T-helper 1 cell treated with Interleukin-12 subunit alpha and Interleukin-12 subunit beta and Interleukin-4 antibody, amounts not matched to agents 30 μg/mL and 1 μg/mL, for 36 hours (primary cell): Measurements from ENCODE around the gene CD34.

Source experiments
- H3K27ac Mint-ChIP-seq: one replicate; pipeline ENCODE4 v1.8.0; 2021; ENCODE audit warnings: mild to moderate bottlenecking, mixed read lengths
- H3K27me3 Mint-ChIP-seq: one replicate; pipeline ENCODE4 v1.8.0; 2021; ENCODE audit warnings: low read depth, mixed read lengths
- H3K36me3 Mint-ChIP-seq: one replicate; pipeline ENCODE4 v1.8.0; 2021; ENCODE audit warnings: low read depth, mixed read lengths
- H3K4me1 Mint-ChIP-seq: one replicate; pipeline ENCODE4 v1.8.0; 2021; ENCODE audit warnings: low read depth, mixed read lengths
- H3K4me3 Mint-ChIP-seq: one replicate; pipeline ENCODE4 v1.8.0; 2021; ENCODE audit warnings: mild to moderate bottlenecking, moderate library complexity, mixed read lengths
- H3K9me3 Mint-ChIP-seq: one replicate; pipeline ENCODE4 v1.8.0; 2021; ENCODE audit warnings: mixed read lengths

Gene CD34

GRCh38 chr1:207852576-207853371 is 58.2 kb downstream of the CD34 start:
- Mint-ChIP-seq H3K36me3 (peaks cover 47% of the 10 kb centered on the region), H3K4me3 (peak overlapping the region; percentile 27), H3K9me3 (no peaks in the 10 kb centered on the region), H3K27ac (peak overlapping the region; percentile 55), H3K27me3 (no peaks in the 10 kb centered on the region), H3K4me1 (peaks cover 70% of the 10 kb centered on the region)

- H3K36me3 Mint-ChIP-seq = peaks cover 45% of the 10 kb centered on the region
- no peak overlapping the region for H3K4me3 Mint-ChIP-seq
- H3K4me1 Mint-ChIP-seq = peaks cover 64% of the 10 kb centered on the region
- H3K27me3 Mint-ChIP-seq = no peaks in the 10 kb centered on the region
- no peak overlapping the region for H3K27ac Mint-ChIP-seq
- H3K9me3 Mint-ChIP-seq = no peaks in the 10 kb centered on the region
These were observed 59.2 kb downstream of the CD34 start for GRCh38 chr1:207851696-207852095.

- H3K4me3 Mint-ChIP-seq = no peak overlapping the region
- H3K4me1 Mint-ChIP-seq = peaks cover 55% of the 10 kb centered on the region
- no peaks in the 10 kb centered on the region for H3K9me3 Mint-ChIP-seq
- H3K27me3 Mint-ChIP-seq = no peaks in the 10 kb centered on the region
- peaks cover 38% of the 10 kb centered on the region for H3K36me3 Mint-ChIP-seq
- peak overlapping the region; percentile 10 for H3K27ac Mint-ChIP-seq
These were observed 60.1 kb downstream of the CD34 start for GRCh38 chr1:207850621-207851407.

- Mint-ChIP-seq H3K4me1 (peaks cover 58% of the 10 kb centered on the region), H3K9me3 (no peaks in the 10 kb centered on the region), H3K27ac (peak overlapping the region; percentile 41), H3K4me3 (no peak overlapping the region), H3K27me3 (no peaks in the 10 kb centered on the region), H3K36me3 (peaks cover 41% of the 10 kb centered on the region)
These were observed 61.3 kb downstream of the CD34 start for GRCh38 chr1:207849646-207850045.

- Mint-ChIP-seq H3K9me3 (no peaks in the 10 kb centered on the region), H3K4me3 (peak overlapping the region; percentile 45), H3K27ac (peak overlapping the region; percentile 41), H3K27me3 (no peaks in the 10 kb centered on the region), H3K36me3 (peaks cover 43% of the 10 kb centered on the region), H3K4me1 (peaks cover 58% of the 10 kb centered on the region)
These were observed 61.9 kb downstream of the CD34 start for GRCh38 chr1:207849016-207849415.

GRCh38 chr1:207848234-207848633 is 62.7 kb downstream of the CD34 start:
- peaks cover 52% of the 10 kb centered on the region for H3K4me1 Mint-ChIP-seq
- peak overlapping the region; percentile 73 for H3K4me3 Mint-ChIP-seq
- peak overlapping the region; percentile 84 for H3K27ac Mint-ChIP-seq
- peaks cover 43% of the 10 kb centered on the region for H3K36me3 Mint-ChIP-seq
- H3K27me3 Mint-ChIP-seq = no peaks in the 10 kb centered on the region
- H3K9me3 Mint-ChIP-seq = no peaks in the 10 kb centered on the region

- Mint-ChIP-seq H3K36me3 (peaks cover 35% of the 10 kb centered on the region), H3K27me3 (no peaks in the 10 kb centered on the region), H3K4me1 (peaks cover 46% of the 10 kb centered on the region), H3K9me3 (no peaks in the 10 kb centered on the region), H3K4me3 (no peak overlapping the region), H3K27ac (no peak overlapping the region)
These were observed 63.8 kb downstream of the CD34 start for GRCh38 chr1:207847116-207847515.

GRCh38 chr1:207845109-207845508 is 65.8 kb downstream of the CD34 start:
- no peak overlapping the region for H3K4me3 Mint-ChIP-seq
- peaks cover 28% of the 10 kb centered on the region for H3K36me3 Mint-ChIP-seq

GRCh38 chr1:207844371-207844770 is 66.6 kb downstream of the CD34 start:
- H3K27me3 Mint-ChIP-seq = no peaks in the 10 kb centered on the region
- peaks cover 31% of the 10 kb centered on the region for H3K4me1 Mint-ChIP-seq
- no peak overlapping the region for H3K27ac Mint-ChIP-seq
- H3K9me3 Mint-ChIP-seq = no peaks in the 10 kb centered on the region
- H3K4me3 Mint-ChIP-seq = no peak overlapping the region
- peaks cover 32% of the 10 kb centered on the region for H3K36me3 Mint-ChIP-seq

More at GRCh38 chr1:207845109-207845508, 65.8 kb downstream of the CD34 start:
- peaks cover 33% of the 10 kb centered on the region for H3K4me1 Mint-ChIP-seq
- H3K9me3 Mint-ChIP-seq = no peaks in the 10 kb centered on the region
- no peaks in the 10 kb centered on the region for H3K27me3 Mint-ChIP-seq
- peak overlapping the region; percentile 29 for H3K27ac Mint-ChIP-seq

- Mint-ChIP-seq H3K4me1 (peaks cover 29% of the 10 kb centered on the region), H3K9me3 (no peaks in the 10 kb centered on the region), H3K4me3 (no peak overlapping the region), H3K36me3 (peaks cover 32% of the 10 kb centered on the region), H3K27me3 (no peaks in the 10 kb centered on the region), H3K27ac (no peak overlapping the region)
These were observed 68.4 kb downstream of the CD34 start for GRCh38 chr1:207842506-207842905.

GRCh38 chr1:207841901-207842300 is 69.0 kb downstream of the CD34 start:
- no peak overlapping the region for H3K4me3 Mint-ChIP-seq
- H3K27me3 Mint-ChIP-seq = no peaks in the 10 kb centered on the region
- peaks cover 33% of the 10 kb centered on the region for H3K4me1 Mint-ChIP-seq
- H3K36me3 Mint-ChIP-seq = peaks cover 35% of the 10 kb centered on the region
- H3K27ac Mint-ChIP-seq = no peak overlapping the region
- H3K9me3 Mint-ChIP-seq = no peaks in the 10 kb centered on the region

- Mint-ChIP-seq H3K4me3 (no peak overlapping the region), H3K4me1 (peaks cover 36% of the 10 kb centered on the region), H3K27me3 (no peaks in the 10 kb centered on the region), H3K36me3 (peaks cover 40% of the 10 kb centered on the region), H3K27ac (no peak overlapping the region), H3K9me3 (no peaks in the 10 kb centered on the region)
These were observed 69.6 kb downstream of the CD34 start for GRCh38 chr1:207841293-207841692.

- Mint-ChIP-seq H3K4me3 (no peak overlapping the region), H3K36me3 (peaks cover 41% of the 10 kb centered on the region), H3K27ac (no peak overlapping the region), H3K4me1 (peaks cover 35% of the 10 kb centered on the region), H3K27me3 (no peaks in the 10 kb centered on the region), H3K9me3 (no peaks in the 10 kb centered on the region)
These were observed 70.5 kb downstream of the CD34 start for GRCh38 chr1:207840380-207840779.

GRCh38 chr1:207839083-207839413 is 71.9 kb downstream of the CD34 start:
- Mint-ChIP-seq H3K4me3 (no peak overlapping the region), H3K36me3 (peaks cover 36% of the 10 kb centered on the region), H3K4me1 (peaks cover 39% of the 10 kb centered on the region), H3K27ac (peak overlapping the region; percentile 18), H3K27me3 (no peaks in the 10 kb centered on the region), H3K9me3 (no peaks in the 10 kb centered on the region)
